PC-3 (cell line): Measurements from ENCODE around the gene PI4K2A.

Experiments used
- CTCF ChIP-seq: fragments of 300-600 bp; sonication (generic); conservative IDR thresholded peaks from 2 replicates; pipeline ENCODE4 v1.5.1; 2017; ENCODE audit warnings: antibody characterized with exemption, low read depth, mild to moderate bottlenecking, low read length
- EZH2 ChIP-seq: fragments of 300-600 bp; sonication (generic); IDR thresholded peaks from one replicate; pipeline ENCODE4 v1.6.1; 2017; ENCODE audit warnings: antibody characterized with exemption, mild to moderate bottlenecking, low read length; ENCODE audit not compliant: unreplicated experiment

- no peak for TF ChIP-seq EZH2
- no peak for TF ChIP-seq CTCF
These were observed 42.7 kb upstream of the PI4K2A start for GRCh38 chr10:97597778-97598177.
